WTC11 (cell line): Measurements from ENCODE around the gene PNMA1. TPM values are rescaled to one million over a fixed set of nuclear protein-coding genes. Genes with fewer than 3 reads are reported as not detected.

Experiments used
- ATAC-seq: fragments of 200-7000 bp; cut with Tn5 transposase; 2 replicates; pipeline ENCODE4 v1.10.0; 2021; ENCODE audit warnings: mild to moderate bottlenecking, moderate library complexity
- CTCF ChIA-PET: fragments of 300-600 bp; sonication (Branson Sonifier 250); formaldehyde crosslinking; loops from one replicate; lab custom pipeline; 2021; ENCODE audit warnings: antibody characterized with exemption; lab: Charles Lee
- POLR2A ChIA-PET: fragments of 350-600 bp; sonication (Branson Sonifier 250); formaldehyde crosslinking; loops from one replicate; lab custom pipeline; 2021; ENCODE audit warnings: antibody characterized with exemption; lab: Charles Lee
- DNase-seq: peaks from one replicate; pipeline ENCODE4 v3.0.0; 2021; ENCODE audit warnings: low spot score
- H3K27ac Mint-ChIP-seq: 2 replicates; pipeline ENCODE4 v1.8.0; 2021; ENCODE audit warnings: mixed read lengths
- H3K27me3 Mint-ChIP-seq: 2 replicates; pipeline ENCODE4 v1.8.0; 2021; ENCODE audit warnings: low read depth, mild to moderate bottlenecking, moderate library complexity, mixed read lengths
- H3K36me3 Mint-ChIP-seq: 2 replicates; pipeline ENCODE4 v1.8.0; 2021; ENCODE audit warnings: mixed read lengths
- H3K4me1 Mint-ChIP-seq: 2 replicates; pipeline ENCODE4 v1.8.0; 2022; ENCODE audit warnings: mixed read lengths
- H3K4me3 Mint-ChIP-seq: 2 replicates; pipeline ENCODE4 v1.8.0; 2021; ENCODE audit warnings: mild to moderate bottlenecking, moderate library complexity, mixed read lengths
- H3K9me3 Mint-ChIP-seq: 2 replicates; pipeline ENCODE4 v1.8.0; 2021; ENCODE audit warnings: mixed read lengths
- AFF4 ChIP-seq: sonication (generic); formaldehyde crosslinking; IDR thresholded peaks from 2 replicates; pipeline ENCODE4 v1.8.1; 2023; ENCODE audit warnings: mild to moderate bottlenecking, missing genetic modification reagents, borderline replicate concordance
- ARID4B ChIP-seq: sonication (generic); formaldehyde crosslinking; IDR thresholded peaks from 2 replicates; pipeline ENCODE4 v1.8.0; 2023; ENCODE audit warnings: missing genetic modification reagents, mild to moderate bottlenecking, borderline replicate concordance
- CDX4 ChIP-seq: fragments of 250-450 bp; sonication (Bioruptor Pico); IDR thresholded peaks from 2 replicates; pipeline ENCODE4 v1.9.0; 2021; ENCODE audit warnings: moderate library complexity, mild to moderate bottlenecking, inconsistent platforms, borderline replicate concordance
- CREM ChIP-seq: sonication (generic); formaldehyde crosslinking; IDR thresholded peaks from 2 replicates; pipeline ENCODE4 v1.8.1; 2022; ENCODE audit warnings: mild to moderate bottlenecking, missing genetic modification reagents, moderate library complexity
- E2F4 ChIP-seq: sonication (generic); formaldehyde crosslinking; IDR thresholded peaks from 2 replicates; pipeline ENCODE4 v1.8.1; 2022; ENCODE audit warnings: low read depth, mild to moderate bottlenecking, moderate library complexity, missing genetic modification reagents, borderline replicate concordance
- E2F5 ChIP-seq: sonication (generic); formaldehyde crosslinking; IDR thresholded peaks from 2 replicates; pipeline ENCODE4 v1.8.1; 2022; ENCODE audit warnings: mild to moderate bottlenecking, moderate library complexity, missing genetic modification reagents
- FOXK1 ChIP-seq: sonication (generic); formaldehyde crosslinking; IDR thresholded peaks from 2 replicates; pipeline ENCODE4 v1.8.0; 2022; ENCODE audit warnings: mild to moderate bottlenecking, moderate library complexity, missing genetic modification reagents
- JUN ChIP-seq: sonication (generic); formaldehyde crosslinking; IDR thresholded peaks from 2 replicates; pipeline ENCODE4 v1.8.0; 2023; ENCODE audit warnings: mild to moderate bottlenecking, missing genetic modification reagents
- MYBL2 ChIP-seq: sonication (generic); formaldehyde crosslinking; IDR thresholded peaks from 2 replicates; pipeline ENCODE4 v1.8.1; 2023; ENCODE audit warnings: mild to moderate bottlenecking, moderate library complexity, missing genetic modification reagents
- NFE2L1 ChIP-seq: sonication (generic); formaldehyde crosslinking; IDR thresholded peaks from 2 replicates; pipeline ENCODE4 v1.8.1; 2023; ENCODE audit warnings: missing genetic modification reagents
- NR3C1 ChIP-seq: sonication (generic); formaldehyde crosslinking; conservative IDR thresholded peaks from 2 replicates; pipeline ENCODE4 v1.8.1; 2023; ENCODE audit warnings: low read depth, mild to moderate bottlenecking, missing genetic modification reagents
- RELA ChIP-seq: sonication (generic); formaldehyde crosslinking; IDR thresholded peaks from 2 replicates; pipeline ENCODE4 v1.8.1; 2022; ENCODE audit warnings: missing genetic modification reagents, mild to moderate bottlenecking, borderline replicate concordance
- SMAD3 ChIP-seq: sonication (generic); formaldehyde crosslinking; IDR thresholded peaks from 2 replicates; pipeline ENCODE4 v1.8.0; 2022; ENCODE audit warnings: missing genetic modification reagents, mild to moderate bottlenecking, borderline replicate concordance
- TEAD1 ChIP-seq: sonication (generic); formaldehyde crosslinking; IDR thresholded peaks from 2 replicates; pipeline ENCODE4 v1.8.0; 2022; ENCODE audit warnings: mild to moderate bottlenecking, missing genetic modification reagents
- USF2 ChIP-seq: sonication (generic); formaldehyde crosslinking; IDR thresholded peaks from 2 replicates; pipeline ENCODE4 v1.8.1; 2023; ENCODE audit warnings: mild to moderate bottlenecking, missing genetic modification reagents, moderate library complexity
- ZNF138 ChIP-seq: sonication (generic); formaldehyde crosslinking; conservative IDR thresholded peaks from 2 replicates; pipeline ENCODE4 v1.8.1; 2022; ENCODE audit warnings: mild to moderate bottlenecking, moderate library complexity, missing genetic modification reagents
- ZNF281 ChIP-seq: sonication (generic); formaldehyde crosslinking; IDR thresholded peaks from 2 replicates; pipeline ENCODE4 v1.8.0; 2023; ENCODE audit warnings: mild to moderate bottlenecking, missing genetic modification reagents
- ZNF396 ChIP-seq: fragments of 250-450 bp; sonication (Bioruptor Pico); IDR thresholded peaks from 2 replicates; pipeline ENCODE4 v1.8.0; 2021; ENCODE audit warnings: mild to moderate bottlenecking, moderate library complexity, borderline replicate concordance
- ZSCAN18 ChIP-seq: fragments of 250-450 bp; sonication (Bioruptor Pico); IDR thresholded peaks from 2 replicates; pipeline ENCODE4 v2.1.2; 2022; ENCODE audit warnings: mild to moderate bottlenecking, moderate library complexity
- total RNA-seq: library from RNA; stranded (reverse); gene quantifications from 3 replicates; pipeline ENCODE4 v1.2.3, GENCODE V29; 2021

The PNMA1 gene
- total RNA-seq, 1 experiment from 2014 or later: 46.0 TPM

GRCh38 chr14:73714656-73715081 lies 485 bp upstream of the PNMA1 start (continued):
- TF ChIP-seq CREM (no peak), RELA (CRISPR knock-in tag) (no peak), FOXK1 (CRISPR knock-in tag) (no peak), ARID4B (CRISPR knock-in tag) (no peak), NFE2L1 (CRISPR knock-in tag) (no peak), E2F5 (CRISPR knock-in tag) (no peak), ZNF281 (CRISPR knock-in tag) (no peak), MYBL2 (no peak), ZNF138 (CRISPR knock-in tag) (no peak), ZNF396 (CRISPR knock-in tag) (no peak), TEAD1 (CRISPR knock-in tag) (no peak), USF2 (CRISPR knock-in tag) (no peak), NR3C1 (CRISPR knock-in tag) (no peak), CDX4 (CRISPR knock-in tag) (no peak)

GRCh38 chr14:73713206-73713802 lies 880 bp downstream of the PNMA1 start:
- ChIA-PET CTCF (interaction anchor here (0.6 to 2.9 kb wide), 5 partner anchors 15 to 176 kb away, joined by 3 to 12 read pairs (median 3); no protein-coding TSS in a partner anchor), POLR2A (interaction anchor here (1.3 to 1.9 kb wide), 5 partner anchors 46 to 223 kb away, joined by 3 to 4 read pairs (median 3); partner anchors contain the start of genes ACOT2 and RIOX1)
- peak overlapping the region; percentile 90 for H3K4me3 Mint-ChIP-seq
- H3K36me3 Mint-ChIP-seq: no peaks in the 10 kb centered on the region
- peaks cover 7% of the 10 kb centered on the region for H3K27me3 Mint-ChIP-seq
- ATAC-seq: no peak; the same call in 1 of the 2 replicates
- H3K27ac Mint-ChIP-seq: peak overlapping the region; percentile 97
- no peaks in the 10 kb centered on the region for H3K9me3 Mint-ChIP-seq
- H3K4me1 Mint-ChIP-seq: peaks cover 34% of the 10 kb centered on the region
- no peak for DNase-seq
- TF ChIP-seq SMAD3 (CRISPR knock-in tag) (no peak), ZSCAN18 (CRISPR knock-in tag) (no peak), AFF4 (no peak), E2F4 (no peak; the same call in 1 of the 2 replicates), JUN (CRISPR knock-in tag) (no peak)
